GM21423 (cell line): ENCODE data around the gene MBNL1.
A peak's percentile ranks its signal among the peaks of the same experiment; 100 is the strongest.

Experiments used
- ATAC-seq: cut with Tn5 transposase; IDR thresholded peaks from one replicate; pipeline ENCODE4 v1.9.1; 2021; ENCODE audit warnings: mild to moderate bottlenecking, moderate library complexity; ENCODE audit not compliant: unreplicated experiment

MBNL1 gene

GRCh38 chr3:152271501-152272236, 2.9 kb downstream of the MBNL1 start:
- no peak for ATAC-seq

- no peak for ATAC-seq
Observed at GRCh38 chr3:152272771-152273242, 4.1 kb downstream of the MBNL1 start.

DNA sequence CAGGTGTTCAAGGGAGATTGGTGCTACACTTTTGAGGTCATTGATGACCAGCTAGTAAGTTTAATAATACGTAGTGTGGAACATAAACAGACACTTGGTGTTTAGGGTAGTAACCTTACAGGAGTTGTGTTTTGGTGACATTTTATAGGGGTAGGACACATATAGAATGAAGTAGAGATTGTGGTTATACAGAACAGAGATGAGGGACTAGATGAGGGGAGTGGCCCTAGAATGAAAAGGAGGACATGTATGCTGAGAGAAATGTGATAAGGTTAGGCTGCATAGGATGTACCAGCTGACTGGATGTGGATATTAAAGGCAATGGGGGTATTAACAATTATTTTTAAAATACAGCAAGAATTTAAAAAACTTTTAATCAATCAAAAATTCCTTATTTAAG, 8.0 kb downstream of the MBNL1 start:
- no peak for ATAC-seq

- ATAC-seq: no peak
Observed at GRCh38 chr3:152277198-152277597, 8.5 kb downstream of the MBNL1 start.

- no peak for ATAC-seq
Observed at GRCh38 chr3:152278756-152279427, 10.2 kb downstream of the MBNL1 start.

DNA sequence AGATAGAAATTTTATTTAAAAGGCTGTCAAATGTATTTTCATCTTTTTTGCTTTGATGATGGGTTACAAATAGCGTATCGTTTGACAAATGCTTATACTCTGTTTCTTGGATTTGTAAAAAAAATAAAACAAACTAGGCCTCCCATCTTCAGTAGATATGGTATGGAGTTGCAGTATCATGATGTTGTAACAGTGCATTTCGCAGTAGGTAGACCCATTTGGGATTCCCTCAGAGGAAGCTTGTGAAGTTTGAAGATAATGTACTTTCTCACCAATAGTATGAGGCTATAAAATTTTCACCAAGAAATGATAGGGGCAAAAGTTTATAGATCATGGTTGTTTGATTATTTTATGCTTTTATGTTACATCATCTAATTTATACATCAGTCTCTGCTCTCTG, 10.8 kb downstream of the MBNL1 start:
- ATAC-seq: no peak

- no peak for ATAC-seq
Observed at GRCh38 chr3:152280539-152280938, 11.8 kb downstream of the MBNL1 start.

- peak; percentile 72 for ATAC-seq
Observed at GRCh38 chr3:152281133-152281713, 12.5 kb downstream of the MBNL1 start.

DNA sequence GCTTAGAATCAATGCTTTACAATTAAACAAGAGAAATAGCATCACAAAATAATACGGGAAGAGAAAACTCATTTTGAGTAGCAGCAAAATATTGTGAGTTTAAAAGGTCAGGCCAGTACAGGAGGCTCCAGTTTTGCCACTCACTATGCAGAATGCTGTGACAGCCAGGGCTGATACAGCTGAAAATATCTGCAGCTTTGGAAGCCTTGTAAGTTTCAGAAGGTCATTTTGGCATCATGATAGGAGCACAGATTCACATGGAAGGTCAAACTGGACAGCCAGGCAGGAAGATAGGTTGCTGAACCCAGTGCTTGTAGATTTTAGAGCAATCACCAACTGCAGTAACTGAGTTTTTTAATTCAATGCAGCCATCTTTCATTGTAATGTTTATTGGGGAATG, 14.1 kb downstream of the MBNL1 start:
- no peak for ATAC-seq

DNA sequence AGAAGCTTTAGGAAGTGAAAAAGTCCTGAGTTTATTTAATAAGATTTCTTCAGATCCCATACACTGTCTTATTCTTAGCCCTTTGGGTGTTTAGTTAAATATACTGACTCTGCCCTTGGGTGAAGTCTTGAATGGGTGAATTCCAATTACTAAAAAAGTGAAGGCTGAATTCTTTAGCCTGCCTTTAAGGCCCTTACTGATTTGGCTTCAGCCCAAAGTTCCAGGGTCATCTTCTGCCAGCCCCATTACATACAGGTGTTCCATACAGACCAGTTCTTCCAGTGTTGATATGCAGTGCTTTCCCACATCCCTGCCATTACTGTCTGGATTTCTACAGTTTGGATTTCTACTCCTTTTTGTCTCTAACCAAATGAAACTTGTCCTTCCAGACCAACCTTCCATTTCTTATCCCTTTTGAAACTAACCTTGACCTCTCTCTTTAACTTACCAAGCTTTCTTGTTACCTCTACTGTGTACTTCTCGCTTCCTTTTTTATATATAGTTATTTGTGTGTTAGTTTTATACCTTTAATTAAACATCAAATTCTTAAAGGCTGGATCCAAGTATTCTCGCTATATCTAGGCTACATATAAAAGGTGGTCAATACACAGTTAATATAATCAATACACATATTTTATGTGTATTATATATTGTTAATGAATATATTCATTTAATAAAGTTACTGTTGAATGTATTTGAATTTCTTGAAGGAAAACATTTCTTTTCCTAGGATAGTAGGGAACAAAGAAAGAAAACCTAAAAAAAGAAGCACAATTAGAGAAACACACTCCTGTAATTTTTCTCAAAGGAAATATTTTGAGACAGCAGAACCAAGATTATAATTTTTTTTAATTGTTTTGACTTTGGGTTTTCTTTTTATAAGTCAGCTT, 15.0 kb downstream of the MBNL1 start:
- ATAC-seq: no peak

DNA sequence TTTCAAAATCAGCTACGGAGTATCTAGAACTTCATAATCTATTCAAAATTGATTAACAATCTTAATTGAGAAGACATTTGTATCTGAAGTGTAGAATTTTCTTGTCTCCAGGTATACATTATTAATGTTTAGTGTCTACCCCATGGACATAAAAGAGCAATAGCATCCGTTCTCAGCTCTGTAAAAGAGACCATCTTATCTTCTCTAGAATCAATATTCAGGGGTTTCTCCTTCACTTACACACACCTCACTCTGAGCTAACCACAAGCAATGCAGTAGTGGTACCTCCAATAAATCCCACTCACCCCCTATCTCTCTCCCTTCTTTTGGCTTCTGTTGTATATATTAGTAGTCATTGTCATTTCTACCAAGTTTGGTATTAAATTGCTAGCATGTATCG, 16.2 kb downstream of the MBNL1 start:
- no peak for ATAC-seq

GRCh38 chr3:152285509-152285908, 16.8 kb downstream of the MBNL1 start:
- no peak for ATAC-seq

DNA sequence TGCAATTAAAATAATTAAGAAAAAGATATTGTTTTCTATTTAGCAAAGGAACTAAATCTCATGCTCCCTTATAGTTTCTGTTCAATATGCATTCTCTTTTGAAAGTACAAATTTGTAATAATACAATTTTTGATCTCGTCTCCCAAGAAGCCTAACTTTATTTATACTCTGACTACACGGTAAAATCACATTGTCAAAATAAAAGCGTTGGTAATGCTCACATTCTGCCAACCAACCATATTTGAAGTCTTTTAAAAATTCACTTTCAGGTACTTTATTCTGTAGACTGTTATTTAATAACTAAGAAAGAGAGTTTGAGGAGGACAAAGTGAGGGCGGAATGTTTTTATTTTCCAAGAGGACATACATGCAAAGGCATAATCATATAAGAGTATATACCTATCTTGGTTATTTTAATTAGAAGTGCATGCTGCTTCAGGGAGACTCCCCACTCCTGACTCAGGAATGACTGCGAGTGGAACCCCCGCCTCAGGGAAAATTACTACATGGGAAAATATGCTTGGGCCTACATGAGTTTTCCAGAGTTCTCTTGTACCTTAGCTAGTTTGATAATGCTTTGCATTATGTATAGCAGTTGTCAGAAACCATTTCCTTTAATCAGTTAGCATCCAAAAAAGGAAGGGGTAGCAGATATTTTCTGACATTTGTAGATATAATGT, 19.3 kb downstream of the MBNL1 start:
- ATAC-seq: no peak

- no peak for ATAC-seq
Observed at GRCh38 chr3:152288681-152289080, 20.0 kb downstream of the MBNL1 start.

GRCh38 chr3:152289708-152290107, 21.0 kb downstream of the MBNL1 start:
- no peak for ATAC-seq

DNA sequence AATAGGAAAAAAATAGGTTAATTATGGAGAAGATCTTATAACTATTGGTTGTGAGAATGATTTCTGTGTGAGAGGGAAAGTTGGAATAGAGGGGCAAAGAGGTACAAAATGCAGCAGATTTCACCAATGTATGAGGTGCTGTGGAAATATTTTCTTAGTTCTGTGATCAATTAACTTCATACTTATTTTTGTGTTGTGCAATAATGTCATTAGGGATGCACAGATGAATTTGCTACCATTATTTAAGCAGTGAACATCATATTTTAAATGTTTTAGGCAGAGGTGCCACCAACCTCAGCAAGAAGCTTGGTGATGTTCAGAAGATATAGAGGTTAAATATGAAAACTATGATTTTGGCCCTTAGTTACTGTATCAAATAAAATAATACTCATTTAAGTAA, 21.6 kb downstream of the MBNL1 start:
- ATAC-seq: no peak

- no peak for ATAC-seq
Observed at GRCh38 chr3:152291238-152291637, 22.5 kb downstream of the MBNL1 start.

DNA sequence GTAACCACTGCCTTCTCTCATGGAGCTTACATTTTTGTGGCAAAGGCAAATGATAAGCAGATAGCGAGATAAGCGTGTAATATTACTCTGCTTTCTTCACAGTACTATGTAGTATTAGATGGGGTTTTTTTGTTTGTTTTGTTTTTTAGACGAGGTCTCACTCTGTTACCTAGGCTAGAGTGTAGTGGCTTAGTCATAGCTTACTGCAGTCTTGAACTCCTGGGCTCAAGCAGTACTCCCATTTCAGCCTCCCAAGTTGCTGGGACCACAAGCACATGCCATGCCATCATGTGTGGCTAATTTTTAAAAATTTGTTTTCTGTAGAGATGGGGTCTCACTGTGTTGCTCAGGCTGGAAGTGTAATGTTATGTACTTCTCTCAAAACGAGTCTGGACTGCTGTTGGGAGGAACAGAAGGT, 22.9 kb downstream of the MBNL1 start:
- ATAC-seq: no peak

DNA sequence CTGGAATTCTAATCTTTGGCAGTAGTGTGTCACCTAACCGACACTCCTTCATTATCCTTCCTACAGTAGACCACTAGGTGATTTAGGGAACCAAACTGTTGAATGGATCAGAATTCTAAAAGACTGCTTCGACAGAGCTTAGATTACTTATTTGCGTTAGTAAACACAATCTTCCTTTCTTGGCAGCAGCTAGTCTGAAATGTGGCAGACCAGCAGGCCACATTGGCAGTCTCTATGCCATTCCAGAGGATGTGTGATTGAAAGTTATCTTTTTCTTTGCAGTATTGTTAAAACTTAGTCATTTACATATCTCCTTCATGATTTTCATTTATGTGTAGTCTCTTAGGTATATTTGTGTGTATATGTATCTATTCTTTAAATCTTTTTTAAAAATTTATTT, 23.6 kb downstream of the MBNL1 start:
- ATAC-seq: no peak

- ATAC-seq: no peak
Observed at GRCh38 chr3:152293347-152294006, 24.7 kb downstream of the MBNL1 start.
